Measurements from ENCODE around the gene KCNJ1. TPM values are rescaled to one million over a fixed set of nuclear protein-coding genes. Genes with fewer than 3 reads are reported as not detected.

KCNJ1 gene
- total RNA-seq, 8 experiments from 2014 or later, result 0.05 to 0.47 (median 0.14) TPM; not detected in 2

DNA sequence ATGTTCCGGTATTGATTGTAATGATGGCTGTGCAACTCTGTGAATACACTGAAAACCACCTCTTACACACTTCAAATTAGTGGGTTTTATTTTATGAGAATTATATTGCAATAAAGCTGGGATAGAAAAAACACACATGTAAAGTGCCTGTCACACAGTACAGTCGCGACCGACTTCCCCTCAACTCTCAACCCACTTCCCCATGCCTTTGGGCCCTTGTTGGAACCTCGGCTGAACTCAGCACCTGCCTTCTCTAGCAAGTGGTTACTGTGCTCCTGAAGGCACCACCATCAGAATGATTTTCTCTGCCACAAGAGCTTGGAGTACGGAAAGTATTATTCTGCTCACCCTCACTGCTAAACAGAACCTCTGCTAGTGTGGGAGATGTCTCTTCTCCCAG lies 13.5 kb downstream of the KCNJ1 start:
- Histone ChIP-seq H3K4me1 (replicated peaks in 1 of 2) (no peaks in the 10 kb centered on the region), H3K27ac (no peak overlapping the region), H3K4me3 (no peak overlapping the region)
- WGBS, 10 experiments, result 0 to 100% (median 89%) methylated on average over 1 to 5 of the region's 6 CpGs; no CpG with 5 or more reads in 4 of the 10 experiments
- in situ Hi-C loops (cut with MboI; ENCODE audit: low pct_unique_long_range_greater_than_20kb in 2 of 9, low sequenced_read_pairs in 9 of 9, unreplicated experiment in 9 of 9), result no loop called here
- ATAC-seq (replicated peaks in 6 of 8), result no peak

DNA sequence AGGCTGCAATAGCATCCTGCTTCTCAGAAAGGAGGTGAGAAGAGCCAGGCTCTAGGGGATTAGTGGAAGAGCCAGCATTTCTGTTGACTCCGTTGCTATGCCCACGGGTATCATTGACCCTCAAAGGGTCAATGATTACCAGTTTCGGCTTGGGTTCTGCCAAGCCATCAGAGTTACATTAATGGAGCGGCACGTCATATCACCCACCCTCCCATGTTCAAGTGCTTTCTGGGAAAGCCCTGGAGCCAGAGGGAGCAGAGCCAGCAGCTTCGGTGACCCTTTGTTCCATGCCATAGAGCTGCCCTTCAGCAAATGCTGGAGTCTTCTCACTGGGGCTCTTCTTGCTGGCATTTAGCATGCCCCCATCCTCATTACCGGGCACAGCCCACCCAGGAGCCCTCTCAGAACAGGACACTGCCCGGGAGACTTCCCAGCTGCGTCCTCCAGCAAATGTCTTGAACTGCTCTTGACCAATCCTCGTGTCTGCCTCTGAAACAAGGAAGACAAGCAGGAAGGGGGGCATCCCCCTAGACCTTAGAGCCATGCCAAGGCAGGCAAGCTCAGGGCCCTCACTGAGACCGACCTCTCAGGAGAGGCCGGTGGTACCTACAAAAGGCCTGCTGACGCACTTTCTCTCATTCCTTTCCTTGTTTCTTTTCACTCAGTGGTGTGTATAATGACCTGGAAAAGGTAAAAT lies 14.6 kb downstream of the KCNJ1 start:
- no peak overlapping the region for H3K27ac ChIP-seq
- ATAC-seq (replicated peaks in 6 of 8), result no peak
- H3K4me1 ChIP-seq (replicated peaks in 1 of 2), result no peaks in the 10 kb centered on the region
- WGBS, 10 experiments, result 72 to 100% (median 88%) methylated on average over 2 to 7 of the region's 13 CpGs; no CpG with 5 or more reads in 2 of the 10 experiments
- in situ Hi-C loops (cut with MboI; ENCODE audit: low pct_unique_long_range_greater_than_20kb in 2 of 9, low sequenced_read_pairs in 9 of 9, unreplicated experiment in 9 of 9), result no loop called here
- no peak overlapping the region for H3K4me3 ChIP-seq

DNA sequence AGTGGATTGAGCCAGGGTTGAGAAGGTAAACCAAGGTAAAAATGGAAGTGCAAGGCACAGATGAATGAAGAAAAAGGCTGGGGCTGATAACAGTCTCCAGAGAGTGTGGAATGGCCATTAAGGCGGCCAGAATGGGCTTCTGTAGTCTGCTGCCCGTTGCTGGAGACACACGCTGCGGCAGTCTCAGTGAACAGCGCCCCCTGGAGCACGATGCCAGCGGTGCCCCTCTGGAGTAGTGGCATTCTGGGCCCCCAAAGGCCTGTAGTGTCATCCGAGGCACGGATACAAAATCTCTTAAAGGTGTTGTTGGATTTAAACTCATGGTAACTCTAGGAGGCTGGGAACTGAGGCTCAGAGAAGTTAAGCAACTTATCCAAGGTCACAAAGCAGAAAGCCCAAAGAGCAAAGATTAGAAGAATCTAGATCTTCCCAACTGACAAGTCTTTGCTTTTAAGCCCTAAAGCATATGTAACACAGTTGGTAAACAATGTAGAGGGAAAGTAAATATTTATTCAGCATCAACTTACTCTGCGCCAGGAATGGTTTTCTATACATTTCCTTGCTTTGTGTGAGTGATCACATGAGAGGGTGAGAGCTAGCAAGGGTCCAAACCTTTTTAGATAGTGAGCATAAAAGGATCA lies 18.2 kb downstream of the KCNJ1 start:
- no peaks in the 10 kb centered on the region for H3K4me1 ChIP-seq (replicated peaks in 1 of 2)
- no peak overlapping the region for H3K4me3 ChIP-seq
- peak in 3 of 8 experiments; percentile 81 to 92 (median 85) for ATAC-seq (replicated peaks in 6 of 8)
- no peak overlapping the region for H3K27ac ChIP-seq
- in situ Hi-C loops (cut with MboI; ENCODE audit: low pct_unique_long_range_greater_than_20kb in 2 of 9, low sequenced_read_pairs in 9 of 9, unreplicated experiment in 9 of 9), result loop anchor here (10.0 to 25.0 kb wide), 6 partner anchors 212 to 812 kb away; no protein-coding TSS in a partner anchor
- WGBS, 10 experiments, result 8 to 100% (median 40%) methylated on average over 1 to 10 of the region's 10 CpGs; no CpG with 5 or more reads in 1 of the 10 experiments

DNA sequence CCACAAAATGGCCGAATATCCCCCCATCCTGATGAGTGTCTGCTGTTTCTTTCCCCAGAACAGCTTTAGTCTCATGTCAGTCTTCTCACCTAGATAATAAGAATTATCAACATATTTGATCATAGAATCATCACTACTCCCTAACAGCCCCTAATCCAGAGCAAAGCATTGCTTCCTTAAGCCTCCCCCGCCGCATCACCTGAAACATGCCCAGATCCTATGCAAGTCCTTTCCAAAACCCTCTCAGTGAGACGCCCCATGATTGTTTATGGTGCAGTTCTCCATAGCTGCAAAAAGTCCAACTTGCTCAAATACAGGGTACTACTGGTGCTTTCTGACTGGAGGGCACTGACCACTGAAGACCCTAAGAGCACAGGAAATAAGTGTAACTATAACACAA lies 20.1 kb downstream of the KCNJ1 start:
- in situ Hi-C loops (cut with MboI; ENCODE audit: low pct_unique_long_range_greater_than_20kb in 2 of 9, low sequenced_read_pairs in 9 of 9, unreplicated experiment in 9 of 9), result loop anchor here (10.0 to 25.0 kb wide), 6 partner anchors 210 to 810 kb away; no protein-coding TSS in a partner anchor
- WGBS, 10 experiments, result 14 to 90% (median 80%) methylated on average over 1 to 4 of the region's 4 CpGs; no CpG with 5 or more reads in 3 of the 10 experiments
- no peak for ATAC-seq (replicated peaks in 6 of 8)

DNA sequence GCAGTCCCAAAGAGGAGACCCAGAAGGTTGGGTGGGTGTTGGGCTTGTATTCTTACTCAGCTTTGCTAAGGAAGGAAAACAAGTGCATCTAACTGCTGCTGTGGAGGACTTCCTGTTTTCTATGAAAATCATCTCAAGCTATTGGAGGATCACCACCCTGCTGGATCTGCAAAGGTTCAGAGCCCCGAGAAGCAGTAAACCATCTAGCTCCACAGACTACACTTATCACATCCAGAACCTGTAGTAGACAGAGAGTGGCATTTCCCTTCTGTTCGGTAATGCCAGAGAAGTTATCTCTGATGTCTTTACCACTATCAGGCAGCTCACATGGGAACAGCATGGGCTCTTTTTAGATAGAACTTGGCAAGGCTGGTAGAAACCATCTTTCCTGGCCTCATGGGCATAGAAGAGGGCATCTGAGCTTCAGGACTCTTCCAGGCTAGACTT lies 21.7 kb downstream of the KCNJ1 start:
- H3K4me3 ChIP-seq, result no peak overlapping the region
- no peak for ATAC-seq (replicated peaks in 6 of 8)
- in situ Hi-C loops (cut with MboI; ENCODE audit: low pct_unique_long_range_greater_than_20kb in 2 of 9, low sequenced_read_pairs in 9 of 9, unreplicated experiment in 9 of 9), result loop anchor here (10.0 to 25.0 kb wide), 6 partner anchors 208 to 808 kb away; no protein-coding TSS in a partner anchor
- no peaks in the 10 kb centered on the region for H3K4me1 ChIP-seq (replicated peaks in 1 of 2)
- WGBS, 10 experiments, result 0 to 100% (median 90%) methylated on average over 1 to 2 of the region's 2 CpGs; no CpG with 5 or more reads in 3 of the 10 experiments
- no peak overlapping the region for H3K27ac ChIP-seq

More for the DNA sequence above, 20.1 kb downstream of the KCNJ1 start:
- no peaks in the 10 kb centered on the region for H3K4me1 ChIP-seq (replicated peaks in 1 of 2)
- H3K27ac ChIP-seq, result no peak overlapping the region
- H3K4me3 ChIP-seq, result no peak overlapping the region

DNA sequence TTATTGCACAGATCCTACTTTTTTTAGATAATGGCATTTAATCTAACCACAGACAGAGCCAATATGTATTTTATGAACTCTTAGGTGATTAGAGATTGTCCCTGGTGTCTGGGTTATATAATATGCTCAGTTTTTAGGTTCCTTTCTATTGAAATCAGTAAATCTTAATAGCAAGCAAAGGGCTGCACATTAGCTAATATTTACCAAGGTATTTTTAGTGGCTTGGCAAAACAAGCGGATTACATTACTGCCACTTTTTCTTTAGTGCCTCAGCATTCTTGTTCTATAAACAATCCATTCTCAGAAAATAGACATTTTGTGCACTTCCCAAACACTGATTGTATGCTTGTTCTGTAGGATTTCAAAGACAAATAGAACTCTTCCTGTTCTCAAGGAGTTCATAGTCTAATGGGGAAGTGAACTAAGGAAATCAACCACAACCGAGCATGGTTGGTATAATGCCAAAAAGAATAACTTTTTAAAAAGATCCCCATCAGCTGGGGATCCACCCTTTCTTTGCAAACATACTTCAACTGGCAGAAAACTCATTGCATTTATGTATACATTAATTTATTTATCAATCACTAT lies 23.8 kb downstream of the KCNJ1 start:
- in situ Hi-C loops (cut with MboI; ENCODE audit: low pct_unique_long_range_greater_than_20kb in 2 of 9, low sequenced_read_pairs in 9 of 9, unreplicated experiment in 9 of 9), result loop anchor here (10.0 to 25.0 kb wide), 6 partner anchors 206 to 806 kb away; no protein-coding TSS in a partner anchor
- no peak overlapping the region for H3K4me3 ChIP-seq
- H3K4me1 ChIP-seq (replicated peaks in 1 of 2), result no peaks in the 10 kb centered on the region
- WGBS, 10 experiments, result 7 to 94% (median 81%) methylated on average over 1 to 2 of the region's 2 CpGs
- H3K27ac ChIP-seq, result no peak overlapping the region
- no peak for ATAC-seq (replicated peaks in 6 of 8)

DNA sequence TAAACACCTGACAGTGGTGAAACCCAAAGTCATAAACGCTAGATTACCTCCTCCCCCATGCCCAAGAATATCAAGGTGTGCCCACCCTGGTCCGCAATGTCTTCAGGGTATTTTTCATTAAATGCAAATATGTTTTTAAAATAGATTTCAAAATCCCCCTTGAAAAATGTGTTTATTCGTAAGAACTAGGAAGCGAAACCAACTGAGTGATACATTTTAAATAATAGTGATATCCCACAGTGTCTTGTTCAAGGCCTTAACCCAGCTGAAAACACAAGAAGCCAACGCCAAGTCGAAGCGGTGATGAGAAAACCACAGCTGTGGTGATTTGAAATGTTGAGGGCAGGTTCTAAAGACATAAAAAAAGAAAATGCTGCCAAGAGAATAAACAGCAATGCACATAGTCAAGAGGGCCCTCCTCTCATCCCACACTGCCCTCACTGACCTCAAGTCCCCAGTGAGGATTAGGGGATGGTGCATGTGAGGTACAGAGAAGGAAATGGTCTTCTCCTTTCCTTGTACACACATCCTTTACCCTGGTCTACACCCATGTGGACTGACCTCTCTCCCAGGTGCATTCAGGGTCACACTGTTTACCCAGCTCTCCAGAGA lies 25.5 kb downstream of the KCNJ1 start:
- Histone ChIP-seq H3K4me3 (no peak overlapping the region), H3K4me1 (replicated peaks in 1 of 2) (no peaks in the 10 kb centered on the region), H3K27ac (no peak overlapping the region)
- WGBS, 10 experiments, result 80 to 100% (median 90%) methylated on average over 1 to 7 of the region's 7 CpGs
- no peak for ATAC-seq (replicated peaks in 6 of 8)
- in situ Hi-C loops (cut with MboI; ENCODE audit: low pct_unique_long_range_greater_than_20kb in 2 of 9, low sequenced_read_pairs in 9 of 9, unreplicated experiment in 9 of 9), result loop anchor here (10.0 to 25.0 kb wide), 6 partner anchors 204 to 804 kb away; no protein-coding TSS in a partner anchor

DNA sequence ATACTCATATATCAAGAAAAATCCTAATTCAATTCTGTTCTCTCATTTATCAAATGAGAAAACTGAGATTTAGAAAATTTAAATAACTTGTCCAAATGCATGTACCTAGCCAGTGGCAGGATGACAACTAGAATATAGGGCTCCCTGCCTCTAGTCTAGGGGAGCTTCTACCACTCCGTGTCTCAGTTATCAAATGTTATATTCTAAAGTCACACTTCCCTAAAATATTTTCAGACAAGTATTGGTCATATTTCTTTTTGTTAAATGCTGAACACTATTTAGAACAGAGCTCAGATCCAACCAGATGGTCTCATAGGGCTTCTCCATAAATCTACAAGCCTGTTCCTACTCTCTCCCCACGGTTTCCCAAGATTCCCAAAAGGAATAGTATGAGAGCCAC lies 26.3 kb downstream of the KCNJ1 start:
- ATAC-seq (replicated peaks in 6 of 8), result no peak
- Histone ChIP-seq H3K27ac (no peak overlapping the region), H3K4me3 (no peak overlapping the region), H3K4me1 (replicated peaks in 1 of 2) (no peaks in the 10 kb centered on the region)
- WGBS, 10 experiments, result 20 to 93% (median 74%) methylated on average over 1 to 2 of the region's 2 CpGs; no CpG with 5 or more reads in 2 of the 10 experiments
- in situ Hi-C loops (cut with MboI; ENCODE audit: low pct_unique_long_range_greater_than_20kb in 2 of 9, low sequenced_read_pairs in 9 of 9, unreplicated experiment in 9 of 9), result loop anchor here (10.0 to 25.0 kb wide), 6 partner anchors 203 to 803 kb away; no protein-coding TSS in a partner anchor

DNA sequence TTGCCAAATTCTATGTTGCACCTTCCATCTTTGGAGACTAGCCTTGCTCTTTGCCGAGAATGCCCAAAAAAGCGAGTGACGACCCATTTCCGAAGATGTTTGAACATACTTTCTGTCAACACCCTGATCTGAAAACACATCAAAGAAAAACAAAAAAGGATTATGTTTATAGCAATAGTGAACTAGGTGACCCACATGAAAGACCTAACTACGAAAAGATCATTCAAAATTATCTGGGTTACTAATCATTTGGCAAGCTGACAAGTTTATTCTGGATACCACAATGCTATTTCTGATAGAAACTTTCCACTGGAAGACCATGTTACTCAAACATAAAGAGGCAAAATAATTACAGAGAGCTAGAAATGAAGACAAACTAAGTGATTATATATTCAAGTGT lies 27.0 kb downstream of the KCNJ1 start:
- in situ Hi-C loops (cut with MboI; ENCODE audit: low pct_unique_long_range_greater_than_20kb in 2 of 9, low sequenced_read_pairs in 9 of 9, unreplicated experiment in 9 of 9), result loop anchor here (10.0 to 25.0 kb wide), 6 partner anchors 203 to 803 kb away; no protein-coding TSS in a partner anchor
- no peak for ATAC-seq (replicated peaks in 6 of 8)
- Histone ChIP-seq H3K27ac (no peak overlapping the region), H3K4me3 (no peak overlapping the region), H3K4me1 (replicated peaks in 1 of 2) (no peaks in the 10 kb centered on the region)
- WGBS, 10 experiments, result 56 to 100% (median 88%) methylated on average over 1 to 5 of the region's 5 CpGs; no CpG with 5 or more reads in 1 of the 10 experiments

DNA sequence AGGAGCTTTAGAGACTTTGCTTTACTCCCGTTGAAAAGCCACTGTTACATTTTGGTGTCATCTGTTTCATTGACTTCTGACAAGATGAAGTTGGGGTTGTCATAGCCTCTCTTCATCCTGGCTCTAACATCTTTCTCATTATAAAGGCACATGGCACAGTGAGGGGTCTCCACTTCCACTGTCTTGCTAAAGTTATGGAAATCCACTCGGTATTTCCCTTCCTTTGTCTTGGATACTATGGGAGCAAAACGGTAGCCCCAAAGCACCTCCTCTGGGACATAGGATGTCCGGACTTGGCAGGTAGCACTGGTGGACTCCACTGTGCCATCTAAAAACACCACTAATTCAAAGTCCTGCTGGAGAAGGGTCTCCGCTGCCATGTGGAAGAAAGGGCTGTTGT lies 28.0 kb downstream of the KCNJ1 start:
- Histone ChIP-seq H3K4me3 (no peak overlapping the region), H3K27ac (no peak overlapping the region), H3K4me1 (replicated peaks in 1 of 2) (no peaks in the 10 kb centered on the region)
- ATAC-seq (replicated peaks in 6 of 8), result no peak
- WGBS, 10 experiments, result 0 to 100% (median 79%) methylated on average over 1 to 5 of the region's 5 CpGs; no CpG with 5 or more reads in 1 of the 10 experiments
- in situ Hi-C loops (cut with MboI; ENCODE audit: low pct_unique_long_range_greater_than_20kb in 2 of 9, low sequenced_read_pairs in 9 of 9, unreplicated experiment in 9 of 9), result loop anchor here (10.0 to 25.0 kb wide), 6 partner anchors 202 to 802 kb away; no protein-coding TSS in a partner anchor

DNA sequence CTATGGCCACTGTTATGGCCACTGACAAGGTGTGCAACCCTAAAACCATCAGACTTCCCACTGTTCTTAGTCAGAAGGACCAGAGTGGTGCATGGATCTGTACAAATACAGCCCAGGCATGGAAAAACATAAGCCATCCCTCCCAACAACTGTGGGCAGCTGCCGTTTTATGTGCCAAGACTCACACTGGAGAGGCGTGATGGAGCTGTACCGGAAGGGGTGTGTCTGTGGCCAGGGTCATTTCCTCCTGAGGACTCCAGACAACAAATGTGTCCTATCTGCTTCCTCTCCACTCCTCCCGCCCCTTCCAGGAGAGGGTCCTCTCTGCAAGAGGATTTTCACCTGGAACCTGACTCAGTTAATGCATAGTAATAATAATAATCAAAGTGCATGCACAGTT lies 29.5 kb downstream of the KCNJ1 start:
- in situ Hi-C loops (cut with MboI; ENCODE audit: low pct_unique_long_range_greater_than_20kb in 2 of 9, low sequenced_read_pairs in 9 of 9, unreplicated experiment in 9 of 9), result loop anchor here (10.0 to 25.0 kb wide), 6 partner anchors 200 to 800 kb away; no protein-coding TSS in a partner anchor
- no peak for ATAC-seq (replicated peaks in 6 of 8)

DNA sequence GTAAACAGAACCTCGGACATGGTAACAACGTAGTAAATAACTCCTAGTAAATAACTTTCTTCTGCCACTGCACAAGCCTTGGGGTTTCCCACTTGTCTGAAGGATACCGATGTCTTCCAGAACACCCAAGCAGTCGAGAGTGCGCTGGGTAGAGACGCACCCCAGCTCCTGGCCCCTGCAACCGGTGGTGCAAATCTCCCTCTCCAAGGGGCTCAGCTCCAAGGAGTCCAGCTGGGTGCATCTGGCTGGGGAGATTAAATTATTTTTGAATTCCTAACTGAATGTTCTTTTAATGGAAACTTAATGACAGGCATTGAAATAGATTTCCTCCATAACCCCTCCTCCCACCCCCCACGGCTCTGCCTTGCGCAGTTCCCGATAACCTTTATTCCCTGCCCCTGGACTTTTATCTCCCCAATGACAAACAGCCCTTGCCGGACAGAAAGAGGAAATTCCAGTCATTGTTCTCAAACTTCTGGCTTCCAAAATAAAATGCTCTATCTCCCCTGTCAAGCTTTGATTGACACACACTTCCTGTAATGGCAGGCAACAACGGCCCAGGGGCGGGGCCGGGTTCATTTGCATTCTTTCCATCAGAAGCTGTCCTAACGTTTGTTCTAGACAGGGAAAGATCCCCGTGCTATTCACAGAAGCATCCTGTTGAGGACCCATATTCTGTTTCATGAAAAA lies 31.2 kb downstream of the KCNJ1 start:
- Histone ChIP-seq H3K27ac (no peak overlapping the region), H3K4me3 (no peak overlapping the region), H3K4me1 (replicated peaks in 1 of 2) (no peaks in the 10 kb centered on the region)
- 0 to 93% (median 65%) methylated on average over 1 to 8 of the region's 16 CpGs; no CpG with 5 or more reads in 2 of the 10 experiments for WGBS, 10 experiments
- ATAC-seq (replicated peaks in 6 of 8), result peak in 2 of 8 experiments; percentile 27 to 49
- in situ Hi-C loops (cut with MboI; ENCODE audit: low pct_unique_long_range_greater_than_20kb in 2 of 9, low sequenced_read_pairs in 9 of 9, unreplicated experiment in 9 of 9), result loop anchor here (10.0 to 25.0 kb wide), 6 partner anchors 199 to 799 kb away; no protein-coding TSS in a partner anchor

More for the DNA sequence above, 29.5 kb downstream of the KCNJ1 start:
- 46 to 90% (median 79%) methylated on average over 1 to 4 of the region's 4 CpGs; no CpG with 5 or more reads in 2 of the 10 experiments for WGBS, 10 experiments
- no peak overlapping the region for H3K27ac ChIP-seq
- no peaks in the 10 kb centered on the region for H3K4me1 ChIP-seq (replicated peaks in 1 of 2)
- H3K4me3 ChIP-seq, result no peak overlapping the region

Data from motor neuron (in vitro differentiated cells).